Stomach (tissue), 9 donors: ENCODE measurements around the gene ZNF827. TPM values are rescaled to one million over a fixed set of nuclear protein-coding genes. Genes with fewer than 3 reads are reported as not detected.

Experiments
- DNase-seq, 2 donors: peaks; one replicate each; pipeline versions ENCODE4 v3.0.0 to v3.0.0-alpha.2; 2013 to 2019
- H3K27ac ChIP-seq, 5 donors: fragments of 200-600 bp in 4 of 5; sonication (generic) in 4 of 5; one replicate each; pipeline ENCODE4 v1.5.1; 2013 to 2019; ENCODE audit warnings: mild to moderate bottlenecking in 1 of 5, moderate library complexity in 1 of 5
- H3K27me3 ChIP-seq, 3 donors: fragments of 200-600 bp; sonication (generic); one replicate each; pipeline ENCODE4 v1.5.1; 2017 to 2019; ENCODE audit warnings: mixed run types in 1 of 3
- H3K36me3 ChIP-seq, 4 donors: fragments of 200-600 bp; sonication (generic); 1 replicate in 3 of 4; 2 replicates in 1 of 4; pipeline ENCODE4 v1.5.1; 2016 to 2019
- H3K4me1 ChIP-seq, 4 donors: fragments of 200-600 bp; sonication (generic); one replicate each; pipeline ENCODE4 v1.5.1; 2016 to 2019
- H3K4me3 ChIP-seq, 4 donors: fragments of 200-600 bp; sonication (generic) in 3 of 4; one replicate each; pipeline ENCODE4 v1.5.1; 2016 to 2019; ENCODE audit warnings: mild to moderate bottlenecking in 1 of 4
- H3K9me3 ChIP-seq, 4 donors: fragments of 200-600 bp; sonication (generic); one replicate each; pipeline ENCODE4 v1.5.1; 2016 to 2019
- CTCF ChIP-seq, 7 experiments: fragments of 450-650 bp in 4 of 7; fragments of 200-600 bp in 3 of 7; sonication (generic) in 3 of 7; IDR thresholded peaks; one replicate each; pipeline ENCODE4 v1.5.1; 2016 to 2019; ENCODE audit warnings: antibody characterized with exemption in 7 of 7, control low read depth in 2 of 7, mild to moderate bottlenecking in 1 of 7
- EP300 ChIP-seq: sonication (generic); formaldehyde crosslinking; IDR thresholded peaks from one replicate; pipeline ENCODE4 v1.6.1; 2017; ENCODE audit warnings: antibody characterized with exemption
- POLR2A ChIP-seq, 4 donors: fragments of 450-650 bp; IDR thresholded peaks; one replicate each; pipeline ENCODE4 v1.6.1; 2016; ENCODE audit warnings: antibody characterized with exemption in 4 of 4, control low read depth in 2 of 4, mild to moderate bottlenecking in 1 of 4, moderate library complexity in 1 of 4
- POLR2AphosphoS5 ChIP-seq, 3 donors: sonication (generic); formaldehyde crosslinking; IDR thresholded peaks; one replicate each; pipeline ENCODE4 v1.6.1; 2016; ENCODE audit warnings: antibody characterized with exemption in 3 of 3
- WGBS, 5 donors: extraction: QIAGEN DNeasy Blood & Tissue Kit in 3 of 5; methylation state at CpG; one replicate each; pipeline versions ENCODE4 v1.1.5 to v1.1.7; 2013 to 2018; 5-methylcytosine and 5-hydroxymethylcytosine counted together
- intact Hi-C: fragments of 100-400 bp; cut with DNase I; formaldehyde crosslinking; loops from one replicate; pipeline ENCODE4 v1.15.1; 2023; ENCODE audit warnings: low total_unique reads
- polyA plus RNA-seq, 3 donors: library from polyadenylated mRNA; stranded (reverse); fragments of 200-250 nt; gene quantifications; one replicate each; pipeline ENCODE4 v1.2.3, GENCODE V29; 2013
- total RNA-seq, 5 donors: library from RNA; depleted of rRNA; stranded (reverse); fragments of >200 nt; gene quantifications; one replicate each; pipeline versions ENCODE4 v1.1.0 to v1.2.3, GENCODE V29; 2014 to 2016
- donor health status: healthy with polysubstance abuse.
- donor health status: Bipolar disorder and iron deficiency.
- donor health status: healthy.

The ZNF827 gene
- total and polyA plus RNA-seq, 8 donors: 1.7 to 109 (median 13.5) TPM

GRCh38 chr4:145880355-145880960, 58.2 kb downstream of the ZNF827 start:
- peak overlapping the region in 1 of 5 donors; percentile 70 for H3K27ac ChIP-seq
- H3K36me3 ChIP-seq: peaks cover 0 to 4% (median 3%) of the 10 kb centered on the region in 4 donors
- intact Hi-C loops: no loop called here
- H3K27me3 ChIP-seq: no peaks in the 10 kb centered on the region
- TF ChIP-seq CTCF (IDR thresholded peaks at IDR 0.05) (no peak), POLR2AphosphoS5 (IDR thresholded peaks at IDR 0.05) (no peak), POLR2A (IDR thresholded peaks at IDR 0.05) (no peak), EP300 (no peak)
- WGBS, 5 donors: 93 to 99% (median 97%) methylated on average over 9 of the region's 9 CpGs
- no peak for DNase-seq
- no peak overlapping the region for H3K4me3 ChIP-seq
- peaks cover 4 to 46% (median 21%) of the 10 kb centered on the region in 4 donors for H3K4me1 ChIP-seq
- H3K9me3 ChIP-seq: no peaks in the 10 kb centered on the region

- TF ChIP-seq POLR2AphosphoS5 (IDR thresholded peaks at IDR 0.05) (peak in 1 of 3 donors; percentile 14), POLR2A (IDR thresholded peaks at IDR 0.05) (no peak)
- DNase-seq: no peak
- Histone ChIP-seq H3K9me3 (no peaks in the 10 kb centered on the region), H3K4me1 (peaks cover 4 to 46% (median 21%) of the 10 kb centered on the region in 4 donors), H3K4me3 (no peak overlapping the region), H3K36me3 (no peaks in the 10 kb centered on the region), H3K27me3 (no peaks in the 10 kb centered on the region), H3K27ac (peak overlapping the region in 1 of 5 donors; percentile 70)
- 48 to 68% (median 54%) methylated on average over 3 of the region's 3 CpGs for WGBS, 5 donors
- intact Hi-C loops: no loop called here
Observed at GRCh38 chr4:145879598-145879997, 59.0 kb downstream of the ZNF827 start.

- H3K27ac ChIP-seq: peak overlapping the region in 2 of 5 donors; percentile 40 to 70
- WGBS, 5 donors: 59 to 72% (median 62%) methylated on average over 7 of the region's 7 CpGs
- no peaks in the 10 kb centered on the region for H3K27me3 ChIP-seq
- H3K4me3 ChIP-seq: no peak overlapping the region
- TF ChIP-seq CTCF (IDR thresholded peaks at IDR 0.05) (no peak), EP300 (no peak), POLR2A (IDR thresholded peaks at IDR 0.05) (no peak), POLR2AphosphoS5 (IDR thresholded peaks at IDR 0.05) (no peak)
- intact Hi-C loops: no loop called here
- no peaks in the 10 kb centered on the region for H3K9me3 ChIP-seq
- no peak for DNase-seq
- peaks cover 4 to 46% (median 21%) of the 10 kb centered on the region in 4 donors for H3K4me1 ChIP-seq
- no peaks in the 10 kb centered on the region for H3K36me3 ChIP-seq
Observed at GRCh38 chr4:145878501-145879435, 59.9 kb downstream of the ZNF827 start.

GRCh38 chr4:145876531-145877180, 62.0 kb downstream of the ZNF827 start:
- no peak overlapping the region for H3K4me3 ChIP-seq
- peaks cover 0 to 30% (median 14%) of the 10 kb centered on the region in 4 donors for H3K4me1 ChIP-seq
- WGBS, 5 donors: 92 to 99% (median 97%) methylated on average over 2 of the region's 2 CpGs
- intact Hi-C loops: no loop called here
- no peaks in the 10 kb centered on the region for H3K27me3 ChIP-seq
- DNase-seq: no peak
- no peak overlapping the region for H3K27ac ChIP-seq
- no peak for TF ChIP-seq POLR2A (IDR thresholded peaks at IDR 0.05)
- H3K36me3 ChIP-seq: peaks cover 0 to 6% (median 0%) of the 10 kb centered on the region in 4 donors
- H3K9me3 ChIP-seq: no peaks in the 10 kb centered on the region

- no peak for TF ChIP-seq EP300
- no peak for TF ChIP-seq POLR2A (IDR thresholded peaks at IDR 0.05)
- no peak for TF ChIP-seq POLR2AphosphoS5 (IDR thresholded peaks at IDR 0.05)
- no peak for TF ChIP-seq CTCF (IDR thresholded peaks at IDR 0.05)
- no peak overlapping the region for H3K27ac ChIP-seq
- no peak for DNase-seq
- intact Hi-C loops: no loop called here
- H3K27me3 ChIP-seq: no peaks in the 10 kb centered on the region
- H3K4me1 ChIP-seq: peaks cover 2 to 23% (median 4%) of the 10 kb centered on the region in 4 donors
- no peak overlapping the region for H3K4me3 ChIP-seq
- H3K36me3 ChIP-seq: peaks cover 0 to 6% (median 2%) of the 10 kb centered on the region in 4 donors
- no peaks in the 10 kb centered on the region for H3K9me3 ChIP-seq
Observed at GRCh38 chr4:145873901-145874300, 64.7 kb downstream of the ZNF827 start.
